ENCODE data around the gene BFSP2.
A peak's percentile ranks its signal among the peaks of the same experiment; 100 is the strongest.

BFSP2 gene

GRCh38 chr3:133400006-133400515 is at the start of gene BFSP2:
Gene BFSP2, plus strand, starts transcription at chr3:133400056. Its CDS starts 28 bp downstream, at chr3:133400084.
- DNase-seq = no peak
- intact Hi-C loops (cut with DNase I) = no loop called here

GRCh38 chr3:133354721-133355120 is 45.1 kb upstream of the BFSP2 start:
- no peak for DNase-seq
- intact Hi-C loops (cut with DNase I) = no loop called here

GRCh38 chr3:133360476-133360875 is 39.4 kb upstream of the BFSP2 start:
- intact Hi-C loops (cut with DNase I) = no loop called here
- no peak for DNase-seq

- intact Hi-C loops (cut with DNase I) = no loop called here
- no peak for DNase-seq
Measured at GRCh38 chr3:133361011-133361410, 38.8 kb upstream of the BFSP2 start.

- intact Hi-C loops (cut with DNase I) = no loop called here
- no peak for DNase-seq
Measured at GRCh38 chr3:133361435-133361834, 38.4 kb upstream of the BFSP2 start.

GRCh38 chr3:133362539-133362938 is 37.3 kb upstream of the BFSP2 start:
- intact Hi-C loops (cut with DNase I) = no loop called here
- DNase-seq = no peak

GRCh38 chr3:133364704-133365103 is 35.2 kb upstream of the BFSP2 start:
- DNase-seq = no peak

GRCh38 chr3:133366921-133367320 is 32.9 kb upstream of the BFSP2 start:
- intact Hi-C loops (cut with DNase I) = no loop called here
- no peak for DNase-seq

More at GRCh38 chr3:133364704-133365103, 35.2 kb upstream of the BFSP2 start:
- intact Hi-C loops (cut with DNase I) = no loop called here

GRCh38 chr3:133367403-133367802 is 32.5 kb upstream of the BFSP2 start:
- intact Hi-C loops (cut with DNase I) = no loop called here
- no peak for DNase-seq

- intact Hi-C loops (cut with DNase I) = no loop called here
Measured at GRCh38 chr3:133367956-133368355, 31.9 kb upstream of the BFSP2 start.

GRCh38 chr3:133368371-133369067 is 31.3 kb upstream of the BFSP2 start:
- DNase-seq = peak in 1 of 42 donors; percentile 24
- intact Hi-C loops (cut with DNase I) = no loop called here

More at GRCh38 chr3:133367956-133368355, 31.9 kb upstream of the BFSP2 start:
- no peak for DNase-seq

- DNase-seq = peak in 1 of 42 donors; percentile 29
- intact Hi-C loops (cut with DNase I) = no loop called here
Measured at GRCh38 chr3:133369068-133369440, 30.8 kb upstream of the BFSP2 start.

- intact Hi-C loops (cut with DNase I) = no loop called here
- DNase-seq = peak in 1 of 42 donors; percentile 14
Measured at GRCh38 chr3:133371181-133371580, 28.7 kb upstream of the BFSP2 start.

GRCh38 chr3:133371676-133372075 is 28.2 kb upstream of the BFSP2 start:
- intact Hi-C loops (cut with DNase I) = no loop called here
- peak in 1 of 42 donors; percentile 9 for DNase-seq

GRCh38 chr3:133374708-133375402 is 25.0 kb upstream of the BFSP2 start:
- no peak for DNase-seq
- intact Hi-C loops (cut with DNase I) = loop anchor here (5.0 kb wide), 1 partner anchor 333 kb away; no protein-coding TSS in a partner anchor

GRCh38 chr3:133375403-133375745 is 24.5 kb upstream of the BFSP2 start:
- intact Hi-C loops (cut with DNase I) = loop anchor here (5.0 kb wide), 1 partner anchor 333 kb away; no protein-coding TSS in a partner anchor
- no peak for DNase-seq

GRCh38 chr3:133376810-133377209 is 23.0 kb upstream of the BFSP2 start:
- intact Hi-C loops (cut with DNase I) = loop anchor here (5.0 kb wide), 1 partner anchor 335 kb away; no protein-coding TSS in a partner anchor
- DNase-seq = no peak

- intact Hi-C loops (cut with DNase I) = loop anchor here (5.0 kb wide), 1 partner anchor 335 kb away; no protein-coding TSS in a partner anchor
- peak in 15 of 42 donors; percentile 8 to 67 (median 38) for DNase-seq
Measured at GRCh38 chr3:133377396-133377795, 22.5 kb upstream of the BFSP2 start.

- intact Hi-C loops (cut with DNase I) = loop anchor here (5.0 kb wide), 2 partner anchors 338 to 648 kb away; no protein-coding TSS in a partner anchor
- no peak for DNase-seq
Measured at GRCh38 chr3:133379926-133380325, 19.9 kb upstream of the BFSP2 start.
